ENCODE measurements around the gene TMEM132C.

The TMEM132C gene

DNA sequence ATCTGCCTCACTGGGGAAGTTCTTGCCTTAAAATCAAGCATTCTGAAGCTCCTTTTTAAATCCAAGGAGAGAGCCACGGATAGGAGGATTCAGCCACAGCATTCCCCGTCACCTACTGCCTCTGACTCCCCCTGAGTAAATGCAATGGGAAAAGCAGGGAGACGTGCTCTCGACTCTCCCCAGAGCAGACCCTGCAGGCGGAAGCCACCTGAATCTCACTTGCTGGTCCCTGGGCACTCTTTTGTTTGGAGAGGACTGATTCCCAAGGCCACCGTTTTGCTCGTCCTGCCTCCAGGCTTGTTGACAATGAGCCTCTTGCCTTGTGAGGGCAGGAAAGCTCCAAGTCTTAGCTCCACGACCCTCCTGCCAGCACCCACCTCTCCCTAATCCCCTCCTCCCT lies 352.3 kb downstream of the TMEM132C start:
- DNase-seq: no peak

DNA sequence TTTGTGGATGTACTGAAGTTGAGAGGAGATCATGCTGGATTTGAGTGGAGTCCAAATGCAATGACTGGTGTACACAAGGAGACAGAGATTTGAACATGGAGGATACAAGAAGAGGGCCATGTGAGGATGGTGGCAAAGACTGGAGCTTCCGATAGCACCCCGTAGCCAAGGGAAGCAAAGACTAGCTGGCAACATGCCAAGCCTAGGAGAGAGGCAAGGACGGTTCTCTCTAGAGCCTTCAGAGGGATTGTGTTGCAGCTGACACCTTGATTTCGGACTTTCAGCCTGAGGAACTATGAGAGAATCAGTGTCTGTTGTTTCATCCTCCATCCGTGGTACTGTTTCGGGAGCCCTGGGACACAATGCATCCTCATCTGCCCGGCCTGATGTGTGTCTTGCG lies 354.3 kb downstream of the TMEM132C start:
- no peak for DNase-seq

DNA sequence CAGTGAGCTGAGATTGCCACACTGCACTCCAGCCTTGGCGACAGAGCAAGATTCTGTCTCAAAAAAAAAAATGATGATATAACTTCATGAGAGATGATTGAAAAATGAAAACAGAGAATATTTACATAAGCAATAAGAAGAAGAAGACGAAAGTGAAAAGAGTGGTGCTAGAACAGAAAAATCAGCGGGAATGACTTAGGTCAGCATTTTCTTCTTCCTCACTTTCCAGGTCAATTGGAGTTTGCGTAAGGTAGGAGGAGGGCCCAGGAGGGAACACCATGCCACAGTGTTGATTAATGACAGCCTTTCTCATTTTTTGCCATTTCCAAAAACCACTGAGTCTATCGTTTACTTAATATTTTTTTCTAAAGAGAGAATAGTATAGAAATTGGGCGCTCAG lies 356.8 kb downstream of the TMEM132C start:
- DNase-seq: no peak

DNA sequence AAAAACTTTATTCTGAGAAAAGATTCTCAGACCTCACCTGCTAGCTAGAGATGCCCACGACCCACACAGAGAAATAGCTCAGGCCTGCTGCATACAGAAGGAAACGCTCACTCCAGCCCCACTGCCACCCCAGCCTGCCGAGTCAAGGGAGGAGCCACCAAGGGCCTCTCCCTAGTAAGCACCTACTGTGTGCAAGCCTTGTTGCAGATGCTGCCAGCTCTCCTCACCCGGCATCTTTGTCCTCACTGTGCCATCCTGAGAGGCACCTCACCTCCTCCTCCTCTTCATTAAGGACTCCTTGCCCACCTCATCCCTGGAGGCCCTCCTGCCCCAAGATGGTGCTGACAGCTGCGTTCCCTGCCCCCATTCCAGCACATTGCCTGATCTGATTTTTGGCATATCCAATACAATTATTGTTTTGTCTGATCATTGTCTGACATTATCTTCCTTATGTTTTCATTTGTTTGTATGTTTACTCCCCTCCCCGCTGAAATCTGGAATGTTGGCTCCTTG lies 359.9 kb downstream of the TMEM132C start:
- DNase-seq: no peak

DNA sequence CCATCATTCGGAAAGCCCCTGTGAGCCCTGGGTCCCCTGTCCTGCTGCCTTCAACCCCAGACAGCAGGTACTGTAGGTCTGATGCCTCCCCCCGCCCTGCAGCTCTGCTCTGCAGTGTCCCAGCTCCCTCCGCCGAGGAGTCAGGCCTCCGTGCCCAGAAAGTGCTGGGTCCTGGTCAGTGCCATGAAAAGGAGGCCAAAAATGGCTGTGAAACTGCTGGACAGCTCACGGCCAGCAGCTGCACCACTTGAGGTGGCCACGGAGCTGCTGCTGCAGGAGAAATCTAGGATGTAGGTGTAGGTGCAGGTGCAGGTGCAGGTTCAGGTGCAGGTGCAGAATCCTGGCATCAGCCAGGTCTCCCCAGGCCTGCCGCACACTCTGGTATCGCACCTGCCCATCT lies 360.7 kb downstream of the TMEM132C start:
- DNase-seq: no peak

DNA sequence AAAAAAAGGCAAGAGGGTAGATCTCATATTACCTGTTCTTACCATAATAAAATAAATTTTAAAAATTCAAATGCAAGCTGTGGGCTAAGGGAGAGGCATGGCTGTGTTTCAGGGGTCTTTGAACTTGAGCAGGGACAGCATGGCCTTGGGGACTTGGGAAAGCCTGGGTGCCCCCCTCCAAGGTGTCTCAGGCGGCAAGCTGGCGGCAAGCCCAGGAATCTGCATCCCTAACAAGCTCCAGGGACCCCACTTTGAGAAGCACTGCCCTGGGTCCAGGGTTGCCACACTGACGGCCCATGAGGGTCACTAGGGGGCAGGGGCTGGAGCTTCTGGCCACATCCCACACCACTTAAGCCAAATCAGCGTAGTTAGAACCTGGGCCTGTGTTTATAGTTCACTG lies 363.0 kb downstream of the TMEM132C start:
- no peak for DNase-seq

DNA sequence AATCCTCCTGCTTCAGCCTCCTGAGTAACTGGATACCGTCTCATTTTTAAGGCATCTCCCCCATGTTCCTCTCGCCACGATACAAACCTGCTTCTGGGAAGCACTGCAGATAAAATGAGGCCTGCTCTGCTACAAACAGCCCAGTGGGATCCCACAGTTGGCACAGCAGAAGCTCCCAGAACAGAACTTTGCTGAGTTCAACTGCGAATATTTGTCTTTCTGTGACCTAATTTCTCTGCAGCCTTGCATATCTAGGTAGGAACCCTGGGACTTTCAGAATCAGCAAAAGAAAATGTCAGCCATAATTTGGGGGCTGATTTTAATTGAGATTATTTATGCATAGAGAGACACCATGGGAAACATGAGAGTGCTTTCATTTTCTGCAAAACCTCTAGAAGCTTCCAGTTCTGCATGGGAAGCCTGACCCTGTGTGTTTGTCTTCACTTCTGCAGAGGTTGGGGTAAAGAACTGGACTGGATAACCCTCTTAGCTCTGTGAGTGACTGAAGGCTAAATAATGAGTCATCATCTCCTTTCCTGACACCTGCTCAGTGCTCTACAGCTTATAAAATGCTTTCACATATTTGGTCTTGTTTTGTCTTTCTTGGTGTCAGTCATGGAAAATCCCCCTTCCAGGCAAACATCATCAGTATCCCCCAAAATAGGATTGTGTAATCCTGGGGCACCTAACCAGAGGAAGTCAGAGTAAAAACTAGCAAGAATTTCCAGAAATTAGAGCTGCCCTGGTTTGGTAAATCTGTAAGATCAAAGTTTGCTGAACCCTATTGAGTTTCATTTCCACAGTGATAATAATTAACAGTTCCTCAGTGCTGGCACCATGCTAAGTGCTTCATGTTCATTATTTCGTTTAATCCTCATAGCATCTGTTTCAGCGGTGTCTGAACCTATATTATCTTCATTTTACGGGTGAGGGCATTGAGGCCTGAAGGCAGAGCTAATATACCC lies 371.0 kb downstream of the TMEM132C start:
- no peak for DNase-seq

DNA sequence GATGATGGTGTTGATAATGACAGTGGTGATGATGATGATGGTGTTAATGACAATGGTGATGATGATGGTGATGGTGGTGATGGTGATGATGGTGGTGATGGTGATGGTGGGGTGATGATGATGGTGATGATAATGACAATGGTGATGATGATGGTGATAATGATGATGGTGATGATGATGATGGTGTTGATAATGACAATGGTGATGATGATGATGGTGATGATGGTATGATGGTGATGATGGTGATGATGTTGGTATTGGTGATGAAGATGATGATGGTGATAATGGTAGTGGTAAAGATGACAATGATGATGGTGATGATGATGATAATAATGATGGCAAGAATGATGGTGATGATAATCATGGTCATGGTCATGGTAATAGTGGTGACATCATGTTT lies 372.1 kb downstream of the TMEM132C start:
- DNase-seq: no peak

DNA sequence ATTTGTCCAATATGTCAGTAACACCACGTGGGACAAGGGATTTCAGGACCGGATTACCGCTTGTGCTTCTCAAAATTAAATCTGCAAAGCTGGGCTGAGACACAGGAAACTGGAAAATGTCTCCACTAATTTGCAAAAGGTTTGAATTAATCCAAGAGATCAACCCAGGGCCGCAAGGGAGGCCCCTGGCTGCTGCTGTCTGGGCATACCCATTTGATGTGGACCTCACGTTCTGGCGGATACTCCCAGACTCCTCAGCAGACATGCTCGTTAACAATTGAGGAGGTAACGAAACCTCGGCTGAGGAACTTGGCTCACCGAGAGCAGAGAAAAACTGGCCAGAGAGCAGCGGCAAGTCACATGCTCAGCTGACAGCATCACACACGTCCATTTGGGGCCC lies 376.2 kb downstream of the TMEM132C start:
- DNase-seq: no peak

DNA sequence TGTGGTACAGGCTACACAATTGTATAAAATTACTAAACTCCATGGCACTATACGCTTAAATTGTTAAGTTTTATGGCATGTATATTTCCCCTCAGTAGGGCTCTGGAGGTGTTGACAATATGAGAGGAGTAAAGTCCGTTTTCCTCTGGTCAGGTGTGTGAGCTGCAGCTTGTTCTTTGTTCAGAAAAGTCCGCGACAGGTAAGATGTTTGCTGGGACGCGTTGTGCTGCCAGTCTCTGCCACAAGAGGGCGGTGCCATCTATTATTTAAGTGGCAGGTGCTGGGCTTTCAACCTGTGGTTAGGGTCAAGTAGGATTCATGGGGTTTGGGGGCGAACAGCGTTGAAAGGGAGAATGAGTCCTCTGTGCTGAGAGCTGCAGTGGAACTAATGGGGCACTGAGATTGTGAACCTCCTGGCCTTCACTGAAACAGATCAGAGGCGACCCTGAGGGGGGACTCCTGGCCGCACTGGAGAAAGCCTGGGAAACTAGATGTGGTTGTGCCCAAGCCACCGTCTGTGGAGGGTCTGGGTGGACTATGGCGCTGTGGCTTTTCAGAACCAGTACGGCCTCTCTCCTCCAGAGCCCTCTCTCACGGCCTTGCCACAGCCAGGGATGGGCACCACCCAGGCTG lies 377.8 kb downstream of the TMEM132C start:
- no peak for DNase-seq

DNA sequence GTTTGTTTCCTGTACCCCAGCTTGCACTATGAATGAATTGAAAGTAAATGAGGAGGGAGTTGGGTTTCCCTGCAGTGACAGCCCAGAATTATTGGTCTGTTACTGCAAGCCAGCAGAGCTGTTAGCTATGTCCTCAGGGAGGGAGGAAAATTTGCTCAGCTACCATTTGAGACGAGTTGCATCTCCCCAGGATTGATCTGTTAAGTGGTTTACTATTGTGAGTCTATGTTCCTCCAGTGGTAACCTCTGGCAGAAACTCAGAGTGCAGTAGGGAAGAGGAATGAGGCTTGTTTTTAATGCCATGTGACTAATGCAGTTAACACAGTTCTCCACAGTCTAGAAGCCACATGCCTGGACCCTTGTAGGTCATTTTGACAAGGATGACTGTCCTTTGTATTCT lies 382.9 kb downstream of the TMEM132C start:
- DNase-seq: no peak

DNA sequence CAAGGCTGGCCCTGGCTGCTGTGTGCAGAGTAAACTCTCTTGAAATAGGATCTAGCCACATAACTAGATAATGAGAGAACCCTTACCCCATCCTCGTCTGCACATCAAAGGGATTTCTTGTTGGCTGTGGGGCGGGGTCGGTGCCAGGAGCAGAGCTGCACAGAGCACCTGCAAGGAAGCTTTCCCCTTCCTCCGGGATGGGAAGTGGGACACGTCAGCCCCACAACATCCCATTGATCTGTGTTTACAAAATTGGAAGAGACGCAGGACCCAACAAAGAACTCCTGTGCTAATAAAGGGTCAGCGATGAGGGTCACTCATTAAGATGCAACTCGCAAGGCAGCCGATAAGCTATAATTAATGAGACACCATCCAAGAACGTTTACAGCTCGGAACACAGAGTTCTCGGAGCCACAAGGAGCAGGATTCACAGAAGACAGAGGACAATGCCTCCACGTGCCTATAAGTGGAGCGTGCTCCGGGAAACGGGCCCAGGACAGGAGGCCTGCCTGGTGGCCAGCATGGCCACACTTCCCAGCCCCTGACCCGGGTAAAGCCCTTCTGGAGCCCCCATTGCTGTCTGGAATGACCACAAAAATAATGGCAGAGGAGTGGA lies 385.3 kb downstream of the TMEM132C start:
- no peak for DNase-seq

DNA sequence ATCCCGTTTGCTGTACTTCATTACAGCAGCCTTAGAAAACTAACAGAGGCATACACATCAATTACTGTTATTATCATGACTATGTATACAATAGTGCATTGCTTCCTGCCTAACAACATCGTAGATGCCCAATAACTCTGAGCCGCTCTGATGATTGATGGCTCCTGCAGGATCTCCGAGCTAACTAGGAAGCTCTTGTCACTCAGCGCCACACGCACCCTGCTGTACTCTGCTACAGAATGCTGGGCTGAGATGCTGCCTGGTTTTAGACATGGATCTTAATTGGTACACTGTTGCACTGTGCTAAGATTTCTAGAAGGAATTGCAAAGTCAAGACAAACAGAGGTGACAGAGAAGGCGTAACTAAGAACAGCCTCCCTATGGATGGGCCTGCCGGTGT lies 387.5 kb downstream of the TMEM132C start:
- DNase-seq: no peak

DNA sequence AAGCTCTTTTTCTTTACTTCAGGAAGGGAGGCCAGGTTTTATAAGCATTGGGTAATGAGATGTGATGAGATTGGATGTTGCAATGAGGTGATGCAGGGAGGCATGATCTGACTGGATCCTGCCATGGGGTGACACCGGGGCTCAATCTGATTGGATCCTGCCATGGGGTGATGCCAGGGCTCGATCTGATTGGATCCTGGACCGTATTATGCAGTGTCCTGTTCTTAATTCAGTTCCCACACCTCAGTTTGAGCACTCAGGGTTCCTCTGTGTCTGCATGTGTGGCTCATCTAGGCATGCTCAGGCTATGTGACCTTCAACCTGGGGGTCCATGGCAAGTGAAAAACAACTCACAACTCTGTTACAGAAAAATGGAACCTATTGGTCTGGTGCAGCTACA lies 390.4 kb downstream of the TMEM132C start:
- DNase-seq: no peak

DNA sequence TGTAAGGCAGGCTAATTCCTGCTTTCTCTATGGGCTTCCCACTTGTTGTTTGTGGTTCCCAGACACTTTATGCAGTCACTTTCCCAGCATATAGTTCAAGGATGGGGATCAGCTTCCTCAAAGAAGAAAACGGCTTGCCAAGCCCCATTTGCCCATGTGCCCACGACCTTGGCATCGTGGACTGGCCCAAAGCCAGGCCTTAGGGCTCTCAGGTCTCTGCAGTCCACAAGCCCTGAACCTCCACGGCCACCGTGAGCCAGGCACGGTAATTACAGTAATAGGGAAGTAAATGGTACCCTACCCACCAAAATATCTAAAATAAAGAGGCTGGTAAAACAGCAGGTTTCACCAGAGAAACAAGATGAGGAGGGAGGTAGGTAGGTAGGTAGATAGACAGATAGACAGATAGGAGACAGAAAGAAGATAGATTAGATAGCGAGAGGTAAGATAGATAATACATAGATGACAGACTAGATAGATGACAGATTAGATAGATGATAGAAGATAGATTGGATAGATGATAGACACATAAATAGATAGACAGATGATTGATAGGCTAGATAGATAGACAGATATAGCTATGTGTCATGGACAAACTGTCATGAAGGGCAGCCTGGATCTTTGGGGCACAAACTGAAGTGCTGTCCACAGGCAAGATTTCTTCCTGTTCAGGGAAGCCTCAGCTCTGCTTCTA lies 393.7 kb downstream of the TMEM132C start:
- no peak for DNase-seq

DNA sequence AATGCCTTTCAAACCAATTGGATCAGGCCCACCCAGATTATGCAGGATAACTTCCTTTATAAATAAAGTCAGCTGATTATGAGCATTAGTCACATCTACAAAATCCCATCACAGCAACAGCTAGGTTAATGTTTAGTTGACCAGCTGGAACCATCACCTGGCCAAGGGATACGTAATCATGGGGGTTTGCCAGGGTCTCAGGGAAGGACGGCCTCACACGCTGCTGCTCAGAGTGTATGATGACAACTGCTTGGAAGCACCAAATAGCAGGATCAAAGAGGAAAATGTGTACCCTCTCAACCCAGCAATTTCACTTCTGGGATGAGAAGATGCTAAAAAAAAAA lies 394.2 kb downstream of the TMEM132C start:
- DNase-seq: no peak

DNA sequence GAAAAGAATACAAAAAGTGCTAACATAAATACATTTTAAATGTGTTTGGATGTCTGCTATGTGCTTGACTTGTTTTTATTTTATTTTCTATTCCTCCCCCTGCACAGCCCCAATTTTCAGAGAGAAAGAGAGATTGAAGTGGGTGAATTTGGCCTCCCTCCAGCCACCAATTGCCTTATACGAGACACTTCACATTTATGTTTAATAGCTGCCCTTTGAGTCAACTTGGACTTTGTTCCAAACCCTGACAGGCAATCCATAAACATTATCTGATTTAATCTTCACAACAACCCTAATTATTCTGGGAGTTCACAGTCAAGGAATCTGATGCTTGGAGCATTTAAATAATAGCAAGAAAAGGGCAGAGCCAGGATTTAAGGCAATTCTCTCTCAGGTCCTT lies 395.1 kb downstream of the TMEM132C start:
- no peak for DNase-seq

DNA sequence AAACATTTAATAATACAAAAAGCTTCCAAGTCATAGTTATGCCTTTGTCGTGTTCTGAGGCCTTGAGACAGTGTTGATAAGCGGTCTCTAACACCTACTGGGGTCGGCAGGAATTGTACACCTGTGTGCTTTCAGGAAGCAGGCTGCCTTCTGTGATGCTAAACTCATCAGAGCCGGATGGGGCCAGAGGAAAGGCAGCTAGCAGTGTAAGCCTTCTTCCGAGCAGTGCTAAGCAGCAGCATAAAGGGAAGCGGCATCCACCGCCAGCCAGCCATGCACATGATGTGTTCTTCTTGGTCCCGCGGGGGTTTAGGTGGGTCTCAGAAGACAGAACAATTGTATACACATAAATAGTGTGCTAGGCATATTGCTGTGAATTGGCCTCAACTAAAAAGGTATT lies 397.5 kb downstream of the TMEM132C start:
- no peak for DNase-seq

DNA sequence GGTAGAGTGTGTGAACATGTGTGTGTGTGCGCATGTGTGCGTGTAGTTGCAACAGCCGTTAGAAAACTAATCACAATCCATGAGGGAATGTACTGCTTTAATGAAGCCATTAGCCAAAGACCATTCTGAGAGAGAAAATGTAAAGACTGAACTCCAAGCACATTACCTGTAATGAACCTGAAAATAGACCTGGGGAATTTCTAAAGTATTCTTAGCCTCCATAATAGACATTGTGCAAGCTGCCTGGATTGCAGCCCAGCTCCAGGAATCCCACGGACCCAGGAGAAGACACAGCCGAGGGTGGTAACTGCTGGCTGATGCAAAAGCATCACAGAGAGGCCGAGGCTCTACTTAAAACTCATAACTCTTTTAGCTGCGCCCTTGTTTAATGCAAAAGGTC lies 400.2 kb downstream of the TMEM132C start:
- no peak for DNase-seq

DNA sequence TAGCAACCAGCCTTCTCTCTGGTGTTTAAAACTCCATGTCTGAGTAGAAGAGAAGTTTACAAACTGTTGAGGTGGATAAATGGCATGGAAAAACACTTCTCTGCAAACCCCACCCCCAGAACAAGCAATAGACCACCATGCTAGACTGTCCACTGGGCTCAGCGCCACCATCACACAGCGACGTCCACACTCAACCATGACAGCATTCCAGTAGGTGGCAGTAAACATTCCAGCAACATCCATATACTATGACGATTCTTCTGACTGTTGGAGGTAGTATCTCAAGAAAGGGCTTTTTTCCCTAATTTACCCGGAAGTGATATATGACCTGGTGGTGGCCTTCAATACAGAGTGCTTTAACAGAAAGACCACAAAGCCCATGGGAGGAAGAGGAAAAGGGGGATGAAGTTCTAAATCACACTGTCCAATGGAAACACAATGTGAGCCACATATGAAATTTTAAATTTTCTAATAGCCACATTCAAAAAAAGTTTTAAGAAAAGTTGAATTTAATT lies 404.6 kb downstream of the TMEM132C start:
- DNase-seq: no peak

DNA sequence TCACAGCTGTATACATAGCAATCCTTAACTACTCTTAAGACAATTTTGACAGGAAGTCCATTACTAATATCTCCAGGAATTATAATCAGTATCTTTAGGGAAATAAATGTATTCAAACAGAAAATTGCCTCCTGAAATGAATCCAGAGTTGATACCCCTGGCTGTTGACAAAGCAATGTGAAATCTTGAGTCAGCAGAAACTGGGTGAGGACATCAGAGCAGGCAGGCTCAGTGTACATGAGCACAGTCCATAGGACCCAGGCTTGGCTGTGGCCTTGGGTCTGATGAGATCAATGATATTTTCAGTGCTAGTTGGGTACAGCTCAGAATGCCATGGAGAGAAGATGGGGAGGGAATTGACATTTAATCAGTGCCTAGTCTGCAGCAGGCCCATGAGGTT lies 405.5 kb downstream of the TMEM132C start:
- no peak for DNase-seq

DNA sequence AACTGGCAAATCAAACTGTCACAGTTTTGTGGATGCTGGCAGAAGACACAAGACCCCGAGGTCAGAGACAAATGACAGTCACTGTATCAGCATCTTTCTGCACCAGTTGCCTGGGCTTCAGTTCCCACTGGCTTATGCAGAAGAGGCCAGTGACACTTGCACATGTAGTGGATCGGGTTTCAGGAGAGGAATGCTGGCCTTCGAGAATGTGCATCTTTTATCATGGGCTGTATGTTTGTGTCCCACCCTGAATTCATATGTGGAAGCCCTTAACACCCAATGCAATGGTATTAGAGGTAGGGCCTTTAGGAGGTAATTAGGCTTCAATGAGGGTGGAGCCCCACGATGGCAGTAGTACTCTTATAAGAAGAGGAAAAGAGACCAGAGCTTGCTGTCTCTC lies 405.9 kb downstream of the TMEM132C start:
- no peak for DNase-seq

DNA sequence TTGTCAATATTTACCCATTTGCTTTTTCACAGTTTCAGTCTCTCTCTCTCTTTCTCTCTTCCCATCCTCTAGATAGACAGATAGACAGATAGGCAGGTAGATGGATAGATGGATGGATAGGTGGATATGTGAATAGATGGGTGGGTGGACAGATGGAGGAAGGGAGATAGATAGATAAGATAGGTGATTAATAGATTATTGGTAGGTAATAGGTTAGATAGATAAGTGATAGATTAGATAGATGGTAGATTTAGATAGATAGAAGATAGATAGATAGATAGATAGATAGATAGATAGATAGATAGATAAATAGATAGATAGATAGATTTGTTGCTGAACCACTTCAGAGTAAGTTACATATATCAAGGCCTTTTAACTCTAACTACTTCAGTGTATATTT lies 408.6 kb downstream of the TMEM132C start:
- no peak for DNase-seq
